H9 (cell line): ENCODE results near the gene CX3CR1. TPM values are rescaled to one million over a fixed set of nuclear protein-coding genes. Genes with fewer than 3 reads are reported as not detected.

Experiments used
- DNase-seq: peaks from one replicate; pipeline ENCODE4 v3.0.0-alpha.2; 2017
- H2AFZ ChIP-seq: one replicate; pipeline ENCODE4 v1.6.1; 2013; ENCODE audit warnings: mild to moderate bottlenecking, low read length, control low read depth, moderate library complexity
- H2AK5ac ChIP-seq: 2 replicates; pipeline ENCODE4 v1.6.1; 2013; ENCODE audit warnings: low read length, control low read depth, mixed read lengths; ENCODE audit not compliant: insufficient read length
- H2BK120ac ChIP-seq: one replicate; pipeline ENCODE4 v1.6.1; 2013; ENCODE audit warnings: low read depth, mild to moderate bottlenecking, low read length, control low read depth, inconsistent platforms; ENCODE audit not compliant: poor library complexity, severe bottlenecking
- H2BK12ac ChIP-seq: 2 replicates; pipeline ENCODE4 v1.6.1; 2013; ENCODE audit warnings: low read length, control low read depth, mixed read lengths, low read depth; ENCODE audit not compliant: insufficient read length
- H2BK15ac ChIP-seq: 2 replicates; pipeline ENCODE4 v1.6.1; 2013; ENCODE audit warnings: low read depth, low read length, control low read depth
- H2BK20ac ChIP-seq: one replicate; pipeline ENCODE4 v1.6.1; 2013; ENCODE audit warnings: low read depth, mild to moderate bottlenecking, low read length, control low read depth, inconsistent platforms; ENCODE audit not compliant: poor library complexity, severe bottlenecking
- H2BK5ac ChIP-seq: 2 replicates; pipeline ENCODE4 v1.6.1; 2013; ENCODE audit warnings: low read length, control low read depth, mixed read lengths; ENCODE audit not compliant: insufficient read length
- H3K14ac ChIP-seq: 2 replicates; pipeline ENCODE4 v1.6.1; 2013; ENCODE audit warnings: low read length, control low read depth; ENCODE audit not compliant: insufficient read depth
- H3K18ac ChIP-seq: 2 replicates; pipeline ENCODE4 v1.6.1; 2013; ENCODE audit warnings: low read depth, mild to moderate bottlenecking, mixed read lengths, low read length, control low read depth; ENCODE audit not compliant: insufficient read length
- H3K23ac ChIP-seq: 2 replicates; pipeline ENCODE4 v1.6.1; 2013; ENCODE audit warnings: low read length, control low read depth, mixed read lengths, low read depth; ENCODE audit not compliant: insufficient read length
- H3K23me2 ChIP-seq: 2 replicates; pipeline ENCODE4 v1.6.1; 2013; ENCODE audit warnings: low read depth, mild to moderate bottlenecking, mixed read lengths, low read length, control low read depth; ENCODE audit not compliant: insufficient read length, poor library complexity, severe bottlenecking
- H3K27ac ChIP-seq: 2 replicates; pipeline ENCODE4 v1.5.1; 2013; ENCODE audit warnings: low read length, control low read depth, mixed read lengths, low read depth; ENCODE audit not compliant: insufficient read length
- H3K27me3 ChIP-seq: 2 replicates; pipeline ENCODE4 v1.6.1; 2013; ENCODE audit warnings: low read length, control low read depth, inconsistent platforms; ENCODE audit not compliant: insufficient read depth
- H3K4ac ChIP-seq: 2 replicates; pipeline ENCODE4 v1.6.1; 2013; ENCODE audit warnings: low read depth, mild to moderate bottlenecking, control low read depth, inconsistent platforms, low read length, moderate library complexity
- H3K4me1 ChIP-seq: 2 replicates; pipeline ENCODE4 v1.6.1; 2013; ENCODE audit warnings: low read length, control low read depth, inconsistent platforms; ENCODE audit not compliant: insufficient read depth
- H3K4me2 ChIP-seq: 2 replicates; pipeline ENCODE4 v1.6.1; 2013; ENCODE audit warnings: low read length, control low read depth, mixed read lengths; ENCODE audit not compliant: insufficient read length, insufficient read depth
- H3K56ac ChIP-seq: 2 replicates; pipeline ENCODE4 v1.6.1; 2013; ENCODE audit warnings: low read depth, mild to moderate bottlenecking, mixed read lengths, low read length, control low read depth; ENCODE audit not compliant: insufficient read length
- H3K79me1 ChIP-seq: 2 replicates; pipeline ENCODE4 v1.6.1; 2013; ENCODE audit warnings: low read depth, mild to moderate bottlenecking, moderate library complexity, low read length, control low read depth, inconsistent platforms; ENCODE audit not compliant: insufficient read depth, poor library complexity, severe bottlenecking
- H3K79me2 ChIP-seq: 2 replicates; pipeline ENCODE4 v1.6.1; 2013; ENCODE audit warnings: low read length, control low read depth, inconsistent platforms; ENCODE audit not compliant: insufficient read depth
- H3K9ac ChIP-seq: 2 replicates; pipeline ENCODE4 v1.6.1; 2013; ENCODE audit warnings: low read length, control low read depth, mixed read lengths; ENCODE audit not compliant: insufficient read length; ENCODE audit errors: extremely low read depth
- H3K9me3 ChIP-seq: one replicate; pipeline ENCODE4 v1.6.1; 2013; ENCODE audit warnings: low read depth, low read length, inconsistent platforms; ENCODE audit not compliant: control insufficient read depth
- H3T11ph ChIP-seq: one replicate; pipeline ENCODE4 v1.6.1; 2013; ENCODE audit warnings: mild to moderate bottlenecking, low read length, control low read depth, inconsistent platforms
- H4K20me1 ChIP-seq: one replicate; pipeline ENCODE4 v1.6.1; 2013; ENCODE audit not compliant: control insufficient read depth, insufficient read length, insufficient read depth
- H4K5ac ChIP-seq: 2 replicates; pipeline ENCODE4 v1.6.1; 2013; ENCODE audit warnings: low read depth, mild to moderate bottlenecking, mixed read lengths, low read length, control low read depth; ENCODE audit not compliant: insufficient read length
- H4K8ac ChIP-seq: replicated peaks from 2 replicates; pipeline ENCODE4 v1.6.1; 2013; ENCODE audit warnings: low read length, control low read depth, mixed read lengths, low read depth; ENCODE audit not compliant: insufficient read length
- H4K91ac ChIP-seq: 2 replicates; pipeline ENCODE4 v1.6.1; 2013; ENCODE audit warnings: low read depth, mild to moderate bottlenecking, moderate library complexity, mixed read lengths, low read length, control low read depth; ENCODE audit not compliant: insufficient read length
- H3K27ac Mint-ChIP-seq, 3 experiments: 2 replicates in 2 of 3; 3 replicates in 1 of 3; pipeline ENCODE4 v1.8.0; 2020 to 2021; ENCODE audit warnings: mixed read lengths in 3 of 3, mild to moderate bottlenecking in 1 of 3, moderate library complexity in 1 of 3
- H3K27me3 Mint-ChIP-seq: 2 replicates; pipeline ENCODE4 v1.8.0; 2021; ENCODE audit warnings: low read depth, mild to moderate bottlenecking, moderate library complexity, mixed read lengths
- H3K36me3 Mint-ChIP-seq, 3 experiments: 2 replicates in 2 of 3; 3 replicates in 1 of 3; pipeline ENCODE4 v1.8.0; 2020 to 2021; ENCODE audit warnings: low read depth in 3 of 3, mixed read lengths in 3 of 3; ENCODE audit not compliant: insufficient read depth in 1 of 3
- H3K4me1 Mint-ChIP-seq, 2 experiments: 2 replicates each; pipeline ENCODE4 v1.8.0; 2020; ENCODE audit warnings: mixed read lengths in 2 of 2
- H3K4me3 Mint-ChIP-seq, 2 experiments: 2 replicates in 1 of 2; 3 replicates in 1 of 2; pipeline ENCODE4 v1.8.0; 2020 to 2021; ENCODE audit warnings: mild to moderate bottlenecking in 2 of 2, mixed read lengths in 2 of 2, moderate library complexity in 1 of 2
- H3K9me3 Mint-ChIP-seq, 2 experiments: 2 replicates in 1 of 2; 3 replicates in 1 of 2; pipeline ENCODE4 v1.8.0; 2020; ENCODE audit warnings: mild to moderate bottlenecking in 2 of 2, mixed read lengths in 2 of 2, moderate library complexity in 1 of 2
- CTCF ChIP-seq: fragments of 200-600 bp; sonication (generic); conservative IDR thresholded peaks from 3 replicates; pipeline ENCODE4 v1.8.0; 2021; ENCODE audit warnings: antibody characterized with exemption, mild to moderate bottlenecking
- WGBS: extraction: QIAGEN DNeasy Blood & Tissue Kit; methylation state at CpG from one replicate; pipeline ENCODE4 v1.1.7; 2013; ENCODE audit warnings: missing lambda C conversion rate, low lambda C conversion rate, mixed read lengths; ENCODE audit not compliant: insufficient read length; ENCODE audit errors: extremely low coverage; 5-methylcytosine and 5-hydroxymethylcytosine counted together
- total RNA-seq: library from RNA; stranded (reverse); gene quantifications from 2 replicates; pipeline ENCODE4 v1.2.1, GENCODE V29; 2021

CX3CR1 gene
- total RNA-seq, 1 experiment from 2014 or later: not detected

GRCh38 chr3:39234651-39235050 is 45.2 kb downstream of the CX3CR1 start:
- Histone ChIP-seq H3K18ac (no peak overlapping the region), H3K23ac (no peak overlapping the region), H3K4ac (no peak overlapping the region), H3K27me3 (no peaks in the 10 kb centered on the region), H3K14ac (no peak overlapping the region), H3K9ac (no peak overlapping the region), H3K9me3 (no peaks in the 10 kb centered on the region), H3K56ac (no peak overlapping the region), H2BK120ac (no peak overlapping the region), H2BK15ac (no peak overlapping the region), H3K23me2 (no peaks in the 10 kb centered on the region), H3K79me2 (no peaks in the 10 kb centered on the region), H2AFZ (no peak overlapping the region), H3K27ac (no peak overlapping the region), H4K8ac (no peak overlapping the region), H3T11ph (no peak overlapping the region), H2AK5ac (no peak overlapping the region), H4K5ac (no peak overlapping the region), H2BK5ac (no peak overlapping the region), H2BK20ac (no peak overlapping the region), H3K79me1 (no peaks in the 10 kb centered on the region), H2BK12ac (no peak overlapping the region), H3K4me1 (no peaks in the 10 kb centered on the region; the same call in 1 of the 2 replicates), H4K20me1 (no peaks in the 10 kb centered on the region), H3K4me2 (no peak overlapping the region), H4K91ac (no peak overlapping the region)
- Mint-ChIP-seq H3K4me1 (peaks cover 3% of the 10 kb centered on the region in 2 experiments; a peak in 2 of 4 replicates), H3K36me3 (peaks cover 0 to 5% (median 0%) of the 10 kb centered on the region in 3 experiments; a peak in 1 of 7 replicates), H3K27me3 (peaks cover 30% of the 10 kb centered on the region), H3K27ac (no peak overlapping the region), H3K4me3 (no peak overlapping the region), H3K9me3 (peaks cover 5 to 6% of the 10 kb centered on the region in 2 experiments; a peak in 4 of 5 replicates)
- no peak for TF ChIP-seq CTCF
- no CpG with 5 or more reads among the region's 2 CpGs for WGBS
- no peak for DNase-seq
